Endothelial cell of umbilical vein (primary cell): ENCODE measurements around the gene BRWD1. TPM values are rescaled to one million over a fixed set of nuclear protein-coding genes. Genes with fewer than 3 reads are reported as not detected.

Experiments used
- BruUV-seq: library from RNA; stranded (reverse); fragments of 400-500 nt; replicated peaks from 2 replicates; lab custom pipeline; 2021; lab: Mats Ljungman, UMichigan
- CTCF ChIA-PET: fragments of 300-600, 350-600 bp; sonication (Branson Sonifier 250); formaldehyde crosslinking; loops from one replicate; lab custom pipeline; 2021; ENCODE audit warnings: antibody characterized with exemption, inconsistent platforms; lab: Charles Lee
- POLR2A ChIA-PET: fragments of 300-600, 350-600 bp; sonication (Branson Sonifier 250); formaldehyde crosslinking; loops from one replicate; lab custom pipeline; 2021; ENCODE audit warnings: antibody characterized with exemption, inconsistent platforms; lab: Charles Lee
- DNase-seq: peaks from one replicate; pipeline ENCODE4 v3.0.0-alpha.2; 2011; ENCODE audit warnings: low read depth, low spot score
- FAIRE-seq: peaks from 2 replicates; lab custom pipeline; 2011; peaks lifted over from hg19 to GRCh38; lab: Jason Lieb, UNC
- H2AFZ ChIP-seq: 2 replicates; pipeline ENCODE4 v1.6.0; 2012; ENCODE audit warnings: low read depth, low read length, control low read depth, inconsistent platforms
- H3K27ac ChIP-seq: 2 replicates; pipeline ENCODE4 v1.5.1; 2011; ENCODE audit warnings: low read depth, mild to moderate bottlenecking, control low read depth, low read length, moderate library complexity; ENCODE audit not compliant: insufficient read depth
- H3K27me3 ChIP-seq, 2 experiments: 2 replicates each; pipeline versions ENCODE4 v1.6.0 to v1.6.1; 2011; ENCODE audit warnings: low read length in 2 of 2, mixed read lengths in 1 of 2; ENCODE audit not compliant: control insufficient read depth in 2 of 2, insufficient read depth in 2 of 2
- H3K36me3 ChIP-seq, 2 experiments: 2 replicates in 1 of 2; 3 replicates in 1 of 2; pipeline ENCODE4 v1.5.1; 2011; ENCODE audit warnings: low read length in 2 of 2, mild to moderate bottlenecking in 1 of 2, moderate library complexity in 1 of 2; ENCODE audit not compliant: control insufficient read depth in 2 of 2, insufficient read depth in 2 of 2; ENCODE audit errors: extremely low read depth in 1 of 2
- H3K4me1 ChIP-seq: 3 replicates; pipeline ENCODE4 v1.5.1; 2011; ENCODE audit warnings: mild to moderate bottlenecking, low read length; ENCODE audit not compliant: control insufficient read depth, insufficient read depth; ENCODE audit errors: extremely low read depth
- H3K4me2 ChIP-seq: 2 replicates; pipeline ENCODE4 v1.6.1; 2011; ENCODE audit warnings: low read length, control low read depth, mixed read lengths; ENCODE audit not compliant: insufficient read depth
- H3K4me3 ChIP-seq, 3 experiments: fragments of 200-600 bp in 1 of 3; sonication (generic), shearing (Covaris generic) in 1 of 3; replicated peaks in 1 of 3; 2 replicates each; pipeline ENCODE4 v1.5.1; 2011 to 2016; ENCODE audit warnings: control low read depth in 3 of 3, low read length in 3 of 3, mild to moderate bottlenecking in 2 of 3, inconsistent platforms in 1 of 3, low read depth in 1 of 3, moderate library complexity in 1 of 3; ENCODE audit not compliant: insufficient read depth in 1 of 3
- H3K79me2 ChIP-seq: 2 replicates; pipeline ENCODE4 v1.6.0; 2012; ENCODE audit warnings: low read length, inconsistent platforms; ENCODE audit not compliant: control insufficient read depth, insufficient read depth
- H3K9ac ChIP-seq: replicated peaks from 2 replicates; pipeline ENCODE3; 2011; ENCODE audit warnings: low read length, control low read depth; ENCODE audit not compliant: insufficient read depth; ENCODE audit errors: extremely low read depth
- H3K9me1 ChIP-seq: replicated peaks from 3 replicates; pipeline ENCODE4 v1.6.0; 2011; ENCODE audit warnings: mild to moderate bottlenecking, low read length; ENCODE audit not compliant: control insufficient read depth, insufficient read depth; ENCODE audit errors: extremely low read depth
- H3K9me3 ChIP-seq: replicated peaks from 2 replicates; pipeline ENCODE4 v1.5.1; 2012; ENCODE audit warnings: low read length, inconsistent platforms; ENCODE audit not compliant: control insufficient read depth, insufficient read depth
- H4K20me1 ChIP-seq: replicated peaks from 2 replicates; pipeline ENCODE3; 2011; ENCODE audit warnings: mild to moderate bottlenecking, low read length; ENCODE audit not compliant: control insufficient read depth, insufficient read depth; ENCODE audit errors: extremely low read depth
- CTCF ChIP-seq, 2 donors: IDR thresholded peaks; 1 replicate in 1 of 2; 2 replicates in 1 of 2; pipeline ENCODE4 v1.5.1; 2011; ENCODE audit warnings: low read length in 2 of 2, mild to moderate bottlenecking in 2 of 2, moderate library complexity in 2 of 2, control low read depth in 1 of 2, inconsistent platforms in 1 of 2, low read depth in 1 of 2; ENCODE audit not compliant: insufficient read depth in 1 of 2; ENCODE audit errors: extremely low read depth in 1 of 2
- EZH2 ChIP-seq: IDR thresholded peaks from 2 replicates; pipeline ENCODE4 v1.6.1; 2012; ENCODE audit warnings: borderline replicate concordance, low read depth, mild to moderate bottlenecking, moderate library complexity, low read length, inconsistent platforms; ENCODE audit not compliant: severe bottlenecking
- FOS ChIP-seq: IDR thresholded peaks from 2 replicates; pipeline ENCODE4 v1.6.1; 2011; ENCODE audit warnings: mild to moderate bottlenecking, low read length, moderate library complexity, borderline replicate concordance; ENCODE audit not compliant: insufficient read depth
- GATA2 ChIP-seq: IDR thresholded peaks from 2 replicates; pipeline ENCODE4 v1.7.0; 2011; ENCODE audit warnings: low read depth, mild to moderate bottlenecking, moderate library complexity, mixed read lengths, low read length; ENCODE audit not compliant: insufficient read length, insufficient read depth
- JUN ChIP-seq: IDR thresholded peaks from 2 replicates; pipeline ENCODE4 v1.6.1; 2011; ENCODE audit warnings: borderline replicate concordance, low read depth; ENCODE audit not compliant: insufficient read length, insufficient read depth
- MAX ChIP-seq: IDR thresholded peaks from 2 replicates; pipeline ENCODE4 v1.6.1; 2011; ENCODE audit not compliant: insufficient read depth, insufficient read length
- MYC ChIP-seq: IDR thresholded peaks from one replicate; pipeline ENCODE4 v1.6.1; 2011; ENCODE audit warnings: mild to moderate bottlenecking, low read depth, low read length
- POLR2A ChIP-seq: IDR thresholded peaks from 2 replicates; pipeline ENCODE4 v1.6.1; 2012; ENCODE audit warnings: low read depth, mild to moderate bottlenecking, control low read depth, low read length
- POLR2AphosphoS5 ChIP-seq: IDR thresholded peaks from 2 replicates; pipeline ENCODE4 v1.6.1; 2012; ENCODE audit warnings: low read depth, mild to moderate bottlenecking, control low read depth, low read length, moderate library complexity; ENCODE audit not compliant: insufficient read depth
- dilution Hi-C: fragments of 300-500 bp; cut with MboI; formaldehyde crosslinking; loops from one replicate; pipeline ENCODE4 v1.15.0; 2019; ENCODE audit warnings: low sequenced_read_pairs; ENCODE audit not compliant: extremely low pct_ligation_motif_present
- intact Hi-C: fragments of 100-400 bp; cut with micrococcal nuclease; formaldehyde crosslinking; loops from one replicate; pipeline ENCODE4 v1.10.0; 2022
- polyA plus RNA-seq, 4 experiments: library from polyadenylated mRNA; depleted of rRNA in 3 of 4; stranded (reverse) in 3 of 4; unstranded in 1 of 4; fragments of >200 nt; gene quantifications; 2 replicates each; pipeline versions ENCODE4 v1.2.1 to v1.2.3, GENCODE V29; 2011 to 2012; ENCODE audit warnings: missing spikeins in 1 of 4
- total RNA-seq: library from RNA; stranded (reverse); gene quantifications from 2 replicates; pipeline ENCODE4 v1.2.3, GENCODE V29; 2021

Gene BRWD1
- total and polyA plus RNA-seq, 2 donors (not counting 3 experiments of a cell fraction or from before 2014, with no cell fraction given), result 6.1 to 33.2 TPM

GRCh38 chr21:39137248-39138178 lies 175.9 kb downstream of the BRWD1 start:
- dilution Hi-C loops, result no loop called here
- H3K27ac ChIP-seq, result no peak overlapping the region
- no peaks in the 10 kb centered on the region for H3K79me2 ChIP-seq
- H3K4me1 ChIP-seq, result no peaks in the 10 kb centered on the region
- H4K20me1 ChIP-seq, result no peaks in the 10 kb centered on the region
- TF ChIP-seq CTCF (IDR thresholded peaks at IDR 0.05; ENCODE audit: extremely low read depth in 1 of 2, insufficient read depth in 1 of 2, low read depth in 1 of 2, low read length in 2 of 2) (no peak), MYC (no peak), MAX (no peak), EZH2 (no peak), GATA2 (no peak), JUN (no peak), POLR2AphosphoS5 (no peak), POLR2A (no peak), FOS (no peak)
- H3K27me3 ChIP-seq, result no peaks in the 10 kb centered on the region
- FAIRE-seq (no peak), DNase-seq (no peak)
- no peak overlapping the region for H3K4me3 ChIP-seq
- ChIA-PET CTCF (interaction anchor here (0.9 to 3.4 kb wide), 27 partner anchors 10 to 967 kb away, joined by 3 to 82 read pairs (median 4); partner anchors contain the start of gene ETS2), POLR2A (no interaction called here)
- H2AFZ ChIP-seq, result no peak overlapping the region
- H3K4me2 ChIP-seq, result no peak overlapping the region
- no peaks in the 10 kb centered on the region for H3K36me3 ChIP-seq
- H3K9me1 ChIP-seq, result no peaks in the 10 kb centered on the region
- H3K9ac ChIP-seq, result no peak overlapping the region
- intact Hi-C loops, result loop anchor here (1.0 kb wide), 3 partner anchors 403 to 631 kb away; no protein-coding TSS in a partner anchor
- no TSS peak for BruUV-seq
- H3K9me3 ChIP-seq, result no peaks in the 10 kb centered on the region
